ENCODE measurements around the gene EMP3.

- TF ChIP-seq, protein P1, sequence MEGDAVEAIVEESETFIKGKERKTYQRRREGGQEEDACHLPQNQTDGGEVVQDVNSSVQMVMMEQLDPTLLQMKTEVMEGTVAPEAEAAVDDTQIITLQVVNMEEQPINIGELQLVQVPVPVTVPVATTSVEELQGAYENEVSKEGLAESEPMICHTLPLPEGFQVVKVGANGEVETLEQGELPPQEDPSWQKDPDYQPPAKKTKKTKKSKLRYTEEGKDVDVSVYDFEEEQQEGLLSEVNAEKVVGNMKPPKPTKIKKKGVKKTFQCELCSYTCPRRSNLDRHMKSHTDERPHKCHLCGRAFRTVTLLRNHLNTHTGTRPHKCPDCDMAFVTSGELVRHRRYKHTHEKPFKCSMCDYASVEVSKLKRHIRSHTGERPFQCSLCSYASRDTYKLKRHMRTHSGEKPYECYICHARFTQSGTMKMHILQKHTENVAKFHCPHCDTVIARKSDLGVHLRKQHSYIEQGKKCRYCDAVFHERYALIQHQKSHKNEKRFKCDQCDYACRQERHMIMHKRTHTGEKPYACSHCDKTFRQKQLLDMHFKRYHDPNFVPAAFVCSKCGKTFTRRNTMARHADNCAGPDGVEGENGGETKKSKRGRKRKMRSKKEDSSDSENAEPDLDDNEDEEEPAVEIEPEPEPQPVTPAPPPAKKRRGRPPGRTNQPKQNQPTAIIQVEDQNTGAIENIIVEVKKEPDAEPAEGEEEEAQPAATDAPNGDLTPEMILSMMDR (IDR thresholded peaks at IDR 0.05 in 8 of 11, conservative IDR thresholded peaks at IDR 0.05 in 3 of 11) = no peak
- no peak for TF ChIP-seq POLR2A (IDR thresholded peaks at IDR 0.05)
- no peak for TF ChIP-seq POLR2AphosphoS5 (IDR thresholded peaks at IDR 0.05)
Measured at GRCh38 chr19:48321372-48321621, 4.1 kb upstream of the EMP3 start.

Measured in spleen (tissue), 7 donors.